Measurements from ENCODE around the gene RIC8A. TPM values are rescaled to one million over a fixed set of nuclear protein-coding genes. Genes with fewer than 3 reads are reported as not detected.
"Not testable (repeated sequence)": the region's sequence is repeated elsewhere in the genome, so short reads cannot be mapped to it uniquely, and the experiment has no call there.

RIC8A gene
- polyA plus RNA-seq, 1 donor, result 84.0 TPM

DNA sequence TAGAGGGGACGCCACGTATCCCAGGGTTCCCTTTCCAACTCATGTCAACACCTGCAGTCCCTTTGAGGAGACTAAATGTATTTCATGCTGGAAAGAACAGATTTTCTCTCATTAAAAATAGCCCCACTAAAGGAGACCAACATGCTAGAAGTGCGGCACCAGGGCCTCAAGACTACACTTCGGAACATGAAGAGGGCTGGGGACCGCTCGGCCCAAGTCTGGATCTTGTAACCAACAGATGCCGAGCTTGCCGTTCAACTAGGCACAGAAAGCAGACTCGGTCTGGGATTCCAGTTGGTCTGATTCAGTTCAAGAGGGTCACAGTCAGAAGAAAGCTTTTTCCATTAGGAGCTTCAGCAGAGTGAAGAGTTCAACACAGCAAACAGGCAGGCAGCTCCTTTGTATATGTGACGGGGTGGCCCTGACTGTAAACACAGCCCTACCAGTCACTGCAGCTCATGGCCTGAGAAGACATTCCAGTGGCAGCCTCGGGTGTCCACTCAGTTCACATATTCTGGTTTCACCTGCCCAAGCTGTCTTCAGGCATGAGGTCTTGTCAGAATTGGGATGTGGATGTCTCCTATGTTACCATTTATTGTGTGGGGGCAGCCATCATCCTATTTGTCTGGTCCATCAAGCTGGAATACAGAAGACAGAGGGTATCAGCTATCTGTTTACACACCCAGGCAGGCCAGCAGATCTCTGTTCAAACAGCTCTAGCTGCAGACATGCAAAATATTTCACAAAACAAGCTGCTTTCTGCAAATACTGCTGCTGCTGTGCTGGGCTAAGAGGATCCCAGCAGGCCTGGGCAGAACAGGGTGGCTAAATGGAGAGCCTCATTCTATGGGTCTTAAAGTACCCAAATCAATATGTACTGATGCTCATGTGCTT, 8.8 kb downstream of the RIC8A start:
- no peak for DNase-seq

DNA sequence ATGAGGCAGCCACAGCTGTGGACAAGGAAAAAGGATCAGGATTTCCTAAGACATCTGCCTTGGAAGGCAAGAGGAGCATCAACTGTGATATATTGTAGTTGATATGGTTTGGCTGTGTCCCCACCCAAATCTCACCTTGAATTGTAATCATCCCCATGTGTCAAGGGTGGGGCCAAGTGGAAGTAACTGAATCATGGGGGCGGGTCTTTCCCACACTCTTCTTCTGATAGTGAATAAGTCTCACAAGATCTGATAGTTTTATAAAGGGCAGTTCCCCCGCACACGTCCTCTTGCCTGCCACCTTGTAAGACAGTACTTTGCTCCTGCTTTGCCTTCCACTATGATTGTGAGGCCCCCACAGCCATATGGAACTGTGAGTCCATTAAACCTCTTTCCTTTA, 10.2 kb downstream of the RIC8A start:
- DNase-seq, result no peak

DNA sequence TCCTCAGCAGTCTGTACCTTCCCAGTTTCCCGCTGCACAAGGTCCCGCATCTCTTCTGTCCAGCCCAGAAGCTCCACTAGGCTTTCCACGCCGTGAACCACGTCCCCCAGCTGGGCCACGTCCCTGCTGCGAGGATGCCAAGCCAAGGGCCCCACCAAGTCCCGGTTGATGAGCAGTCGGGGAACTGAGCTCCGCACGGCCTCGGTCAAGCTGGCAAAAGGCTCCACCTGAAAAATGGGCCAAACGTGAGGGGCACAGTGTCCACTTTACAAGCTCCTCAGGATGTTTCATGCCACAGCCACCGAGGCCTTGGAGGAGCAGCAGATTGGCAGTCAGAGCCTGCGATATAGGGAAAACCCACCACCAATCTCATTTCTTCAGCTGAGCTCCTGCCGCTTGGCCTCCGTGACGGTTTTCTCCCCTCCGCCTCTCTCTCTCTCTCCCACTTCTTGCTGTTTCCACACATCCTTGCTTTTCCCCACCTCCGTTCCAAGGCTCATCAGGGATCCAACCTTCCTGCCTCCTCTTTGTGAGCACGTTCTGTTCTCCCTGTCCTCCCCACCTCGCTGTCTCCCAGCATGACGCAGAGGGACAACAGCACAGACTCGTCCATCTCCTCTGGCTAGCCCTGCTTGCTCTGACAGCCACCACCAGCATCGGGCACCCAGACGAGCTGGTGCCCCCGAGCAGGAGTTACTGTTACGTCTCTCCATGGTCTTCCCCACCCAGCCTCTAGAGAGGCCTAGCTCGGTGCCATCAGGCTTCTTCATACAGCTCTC, 11.5 kb downstream of the RIC8A start:
- no peak for DNase-seq

DNA sequence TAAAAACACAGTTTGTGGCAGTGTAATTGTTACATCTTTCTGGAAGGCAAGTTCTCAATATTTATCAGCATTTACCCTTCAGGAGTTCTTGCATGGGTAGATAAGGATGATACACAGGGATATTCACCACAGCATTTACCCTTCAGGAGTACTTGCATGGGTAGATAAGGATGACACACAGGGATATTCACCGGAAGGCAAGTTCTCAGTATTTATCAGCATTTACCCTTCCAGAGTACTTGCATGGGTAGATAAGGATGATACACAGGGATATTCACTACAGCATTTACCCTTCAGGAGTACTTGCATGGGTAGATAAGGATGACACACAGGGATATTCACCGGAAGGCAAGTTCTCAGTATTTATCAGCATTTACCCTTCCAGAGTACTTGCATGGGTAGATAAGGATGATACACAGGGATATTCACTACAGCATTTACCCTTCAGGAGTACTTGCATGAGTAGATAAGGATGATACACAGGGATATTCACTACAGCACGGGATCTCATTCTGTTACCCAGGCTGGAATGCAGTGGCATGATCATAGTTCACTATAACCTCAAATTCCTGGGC, 13.2 kb downstream of the RIC8A start:
- not testable (repeated sequence) for DNase-seq

DNA sequence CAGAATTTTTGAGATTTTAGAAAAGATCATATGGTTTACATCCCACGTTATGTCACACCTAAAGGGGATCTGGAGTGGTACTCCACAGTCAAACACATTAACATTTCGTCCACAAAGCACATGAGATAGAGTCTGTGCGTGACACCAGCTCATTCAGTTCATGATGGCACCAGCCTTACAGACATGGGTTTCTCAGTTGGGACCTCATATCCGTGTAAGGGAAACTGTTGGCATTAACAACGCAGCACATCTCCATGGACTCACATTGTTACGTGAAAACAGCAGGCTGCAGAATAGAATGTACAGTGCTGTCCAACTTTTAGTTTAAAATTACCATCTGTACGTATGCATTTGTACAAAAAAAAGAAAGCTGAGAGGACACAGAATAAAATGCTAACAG, 14.0 kb downstream of the RIC8A start:
- no peak for DNase-seq

DNA sequence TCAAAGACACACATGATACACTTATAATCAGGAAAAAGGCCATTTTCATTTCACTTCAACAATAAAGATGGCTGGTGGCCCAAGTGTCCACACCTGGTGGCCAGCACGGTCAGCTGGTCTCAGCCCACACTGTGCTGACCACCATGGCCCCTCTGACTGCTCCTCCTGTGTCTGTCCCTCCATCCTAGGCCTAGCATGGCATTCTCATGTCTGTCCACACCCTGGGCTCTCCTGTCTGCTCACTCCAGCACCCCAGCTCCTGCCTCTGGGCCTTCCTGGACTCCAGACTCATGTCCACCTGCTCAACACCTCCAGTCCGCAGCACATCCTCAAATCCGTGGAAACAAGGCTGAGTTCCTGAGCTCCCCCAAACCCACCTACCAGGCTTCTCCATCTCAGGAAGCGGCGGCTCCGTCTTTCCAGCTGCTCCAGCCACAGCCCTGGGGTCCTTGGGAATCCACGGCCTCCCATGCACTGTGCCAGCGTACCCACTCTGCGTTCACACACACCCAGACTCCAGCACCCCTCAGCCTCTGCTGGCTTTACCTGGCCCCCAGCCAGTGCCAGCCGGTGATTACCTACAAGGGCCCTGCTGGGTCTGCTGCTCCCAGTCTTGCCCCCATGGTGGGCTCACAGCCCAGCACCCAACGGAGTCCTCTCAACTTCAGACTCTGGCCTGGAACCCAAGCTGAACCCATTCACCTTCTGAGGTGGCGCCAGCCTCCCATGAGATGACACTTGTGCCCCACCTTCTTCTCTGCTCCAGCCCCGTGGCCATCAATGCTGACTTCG, 14.7 kb downstream of the RIC8A start:
- DNase-seq, result no peak

DNA sequence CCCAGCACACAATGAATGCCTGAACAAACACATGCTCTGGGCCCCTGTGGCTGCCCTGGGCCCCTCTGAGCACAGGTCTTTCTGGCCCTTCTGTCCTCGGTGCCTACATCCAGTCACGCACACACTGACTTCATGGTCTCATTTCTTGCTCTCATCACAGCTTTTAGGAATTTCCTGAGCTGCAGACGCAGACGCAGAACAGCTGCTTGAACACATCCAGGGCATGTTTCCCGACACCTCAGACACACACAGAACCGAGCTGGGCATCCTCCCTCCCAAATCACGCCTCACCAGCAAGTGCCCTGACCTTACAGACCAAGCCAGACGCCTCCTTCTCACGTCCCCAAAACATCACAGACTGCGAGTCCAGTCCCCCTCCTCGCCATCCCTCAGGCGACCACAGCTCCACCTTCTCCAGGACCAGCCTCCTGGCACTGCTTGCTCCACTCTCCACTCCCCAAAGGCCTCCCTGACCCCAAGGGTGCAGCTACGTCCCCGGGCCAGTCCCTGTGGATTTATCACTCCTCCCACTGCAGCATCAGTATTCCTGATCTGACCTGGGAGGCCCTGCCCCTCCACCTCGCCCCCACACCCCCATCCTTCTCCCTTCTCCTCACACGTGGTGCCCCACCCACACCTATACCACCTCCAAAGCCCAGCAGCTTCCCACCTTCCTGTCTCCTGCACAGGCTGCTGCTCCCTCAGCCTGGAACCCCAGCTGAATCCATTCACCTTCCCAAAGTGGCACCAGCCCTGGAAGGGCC, 15.7 kb downstream of the RIC8A start:
- no peak for DNase-seq

DNA sequence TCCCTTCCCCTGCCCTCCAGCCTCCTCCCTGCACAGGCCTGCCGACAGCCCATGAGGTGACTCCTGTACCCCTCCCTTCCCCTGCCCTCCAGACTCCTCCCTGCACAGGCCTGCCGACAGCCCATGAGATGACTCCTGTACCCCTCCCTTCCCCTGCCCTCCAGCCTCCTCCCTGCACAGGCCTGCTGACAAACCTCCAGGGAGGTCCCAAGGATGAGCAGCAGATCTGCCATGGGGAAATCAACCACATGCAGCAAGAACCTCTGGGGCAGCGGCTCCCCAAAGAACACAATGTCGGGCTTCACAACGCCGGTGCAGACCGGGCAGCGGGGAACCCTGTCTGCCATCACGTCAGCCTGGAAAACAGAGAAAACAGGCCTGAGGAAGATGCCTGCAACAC, 16.4 kb downstream of the RIC8A start:
- DNase-seq, result no peak

DNA sequence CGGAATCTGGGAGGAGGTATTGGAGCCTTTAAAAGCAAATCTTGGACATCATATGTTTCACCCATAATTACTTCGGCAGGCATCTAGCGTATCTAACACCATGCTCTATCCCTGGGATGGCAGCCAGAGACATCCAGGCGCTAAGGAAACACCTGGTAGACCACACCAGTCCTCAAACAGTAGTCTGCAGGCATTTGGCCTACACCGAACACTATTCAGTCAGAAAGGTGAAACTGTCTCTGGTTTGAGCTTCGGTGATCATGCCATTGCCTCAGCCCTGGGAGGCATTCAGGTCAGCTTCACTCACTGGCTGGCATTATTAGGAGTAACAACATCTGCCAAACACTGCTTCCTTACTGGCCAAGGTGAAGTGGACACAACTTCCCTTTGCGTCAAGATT, 16.9 kb downstream of the RIC8A start:
- DNase-seq, result no peak

DNA sequence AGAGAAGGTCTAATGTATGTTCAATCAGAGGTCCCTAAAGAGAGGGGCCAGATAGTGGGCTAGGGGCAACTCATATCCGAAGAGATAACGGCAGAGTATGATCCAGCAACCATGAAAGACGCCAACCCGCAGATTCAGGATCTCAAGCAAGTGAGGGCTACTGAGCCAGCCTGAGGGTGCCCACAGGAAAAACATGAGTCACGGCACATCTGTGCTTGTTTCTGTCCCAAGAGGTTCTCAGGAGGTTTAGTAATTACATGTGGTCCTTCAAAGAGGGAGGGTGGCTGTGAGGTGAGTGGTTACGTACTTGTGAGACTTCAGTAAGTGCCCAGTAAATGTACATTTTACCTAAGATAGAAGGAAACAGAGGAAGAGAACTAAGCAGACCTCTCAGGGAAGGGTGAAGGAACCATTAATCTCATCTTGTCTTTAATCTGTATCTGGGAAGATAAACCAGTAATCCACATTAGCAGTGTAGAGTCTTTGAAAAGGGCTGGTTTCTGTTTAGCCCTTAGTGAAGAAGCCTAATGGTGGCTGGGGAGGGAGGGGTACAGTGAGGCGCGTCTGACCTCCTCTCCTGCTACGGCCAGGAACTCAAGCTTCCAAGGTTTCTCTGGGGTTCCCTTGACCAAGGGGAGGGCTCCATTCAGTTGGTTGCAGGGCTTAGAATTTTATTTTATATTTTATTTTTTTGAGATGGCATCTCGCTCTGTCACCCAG, 18.4 kb downstream of the RIC8A start:
- DNase-seq, result no peak

DNA sequence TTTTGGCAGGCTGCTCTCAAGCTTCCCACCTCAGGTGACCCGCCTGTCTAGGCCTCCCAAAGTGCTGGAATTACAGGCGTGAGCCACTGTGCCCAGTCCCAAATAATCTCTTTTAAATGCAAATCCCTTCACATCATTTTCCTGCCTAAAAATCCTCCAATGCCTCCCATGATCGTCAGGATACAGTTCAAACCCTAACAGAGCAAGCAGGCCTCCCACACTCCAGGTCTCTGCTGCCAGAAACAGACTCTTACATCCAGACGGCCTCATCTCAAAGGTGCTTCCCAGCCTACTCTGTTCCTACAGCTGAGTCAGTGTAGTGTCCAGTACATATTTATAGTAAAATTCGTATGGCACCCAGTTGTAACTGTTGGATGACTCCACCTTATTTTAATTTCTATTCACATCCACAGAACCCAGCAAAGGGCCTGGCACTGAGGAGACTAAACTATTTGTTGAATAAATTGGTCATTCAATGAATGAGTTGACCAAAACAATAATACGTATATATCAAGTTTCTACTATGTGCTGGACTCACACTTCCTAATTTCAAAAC, 20.4 kb downstream of the RIC8A start:
- no peak for DNase-seq

DNA sequence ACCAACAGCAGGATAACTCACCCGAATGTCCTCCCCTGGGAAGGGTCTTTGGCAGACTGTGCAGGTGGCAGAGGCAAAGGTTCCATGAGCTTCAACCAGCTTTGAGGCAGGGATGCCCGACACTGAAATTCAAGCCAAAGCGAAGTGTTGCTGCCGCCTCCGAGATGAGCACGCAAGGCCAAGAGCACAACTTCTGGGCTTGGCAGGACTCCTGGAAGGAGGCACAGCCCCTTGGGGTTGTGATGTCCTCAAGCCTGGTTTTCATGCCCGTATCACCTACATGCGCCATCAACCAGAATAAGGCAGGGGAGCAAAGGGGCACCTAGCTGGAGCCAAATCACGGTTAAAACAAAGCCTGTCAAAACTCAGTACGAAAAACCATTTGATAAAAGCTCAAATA, 22.9 kb downstream of the RIC8A start:
- no peak for DNase-seq

DNA sequence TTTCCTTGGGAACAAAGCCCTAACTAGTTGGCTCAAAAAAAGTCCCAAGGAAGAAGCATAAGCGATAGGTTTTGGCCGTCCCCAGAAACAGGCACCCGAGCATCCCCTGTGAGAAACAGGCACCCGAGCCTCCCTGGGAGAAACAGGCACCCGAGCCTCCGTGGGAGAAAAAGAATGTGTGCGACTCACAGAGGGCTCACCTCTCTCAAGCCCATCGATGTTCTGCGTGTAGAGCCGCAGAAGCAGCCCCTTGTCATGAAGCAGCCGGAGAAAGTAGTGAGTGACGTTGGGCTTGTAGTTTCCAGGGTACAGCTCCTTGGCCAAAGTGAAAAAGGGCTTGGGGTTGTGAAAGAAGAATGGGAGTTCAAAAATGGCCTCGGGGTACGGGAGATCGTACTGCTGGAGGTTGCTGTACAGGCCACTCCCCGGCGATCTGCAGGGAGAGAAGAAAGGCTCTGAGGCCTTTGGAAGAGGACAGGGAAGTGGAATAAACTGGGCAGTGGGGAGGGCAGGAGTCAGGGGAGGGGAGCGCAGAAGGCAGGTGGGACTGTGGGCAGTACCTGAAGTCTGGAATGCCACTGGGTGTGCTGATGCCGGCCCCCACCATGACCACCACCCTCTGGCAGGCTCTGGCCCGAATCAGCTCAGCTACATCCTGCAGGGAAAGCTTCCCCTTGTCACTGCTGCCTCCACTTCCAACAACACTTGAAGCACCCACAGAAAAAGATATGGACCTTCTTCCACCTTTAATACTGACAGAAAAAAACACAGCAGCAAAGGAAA, 25.5 kb downstream of the RIC8A start:
- DNase-seq, result no peak

DNA sequence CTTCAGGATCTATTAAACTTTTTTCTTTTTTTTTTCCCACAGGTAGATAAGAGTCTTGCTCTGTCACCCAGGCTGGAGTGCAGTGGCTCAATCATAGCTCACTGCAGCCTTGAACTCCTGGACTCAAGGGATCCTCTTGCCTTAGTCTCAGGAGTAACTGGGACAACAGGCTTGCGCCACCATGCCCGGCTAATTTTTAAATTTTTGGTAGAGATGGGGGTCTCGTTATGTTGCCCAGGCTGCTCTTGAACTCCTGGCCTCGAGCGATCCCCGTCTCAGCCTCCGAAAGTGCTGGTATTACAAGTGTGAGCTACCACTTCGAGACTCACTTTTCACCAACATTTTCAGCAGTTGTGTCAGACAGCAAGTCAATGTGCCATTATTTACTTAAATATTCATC, 27.7 kb downstream of the RIC8A start:
- DNase-seq, result no peak

DNA sequence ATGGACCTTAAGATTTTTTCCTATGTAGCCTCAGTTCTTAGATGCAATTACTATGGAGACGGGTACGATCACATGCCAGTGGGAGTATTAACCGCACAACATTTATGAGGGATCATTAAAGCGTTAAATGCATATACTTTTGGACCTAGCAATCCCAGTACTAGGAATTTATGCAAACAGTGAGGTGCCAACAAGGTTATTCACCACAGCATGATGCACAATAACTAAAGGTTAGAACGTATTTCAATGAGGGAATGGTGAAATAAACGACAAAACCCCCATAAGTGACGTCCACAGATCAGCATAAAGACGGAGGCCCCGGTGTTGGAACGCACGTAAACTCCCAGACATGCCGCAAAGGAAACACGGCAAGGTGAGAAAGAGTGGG, 28.1 kb downstream of the RIC8A start:
- peak; percentile 8 for DNase-seq

DNA sequence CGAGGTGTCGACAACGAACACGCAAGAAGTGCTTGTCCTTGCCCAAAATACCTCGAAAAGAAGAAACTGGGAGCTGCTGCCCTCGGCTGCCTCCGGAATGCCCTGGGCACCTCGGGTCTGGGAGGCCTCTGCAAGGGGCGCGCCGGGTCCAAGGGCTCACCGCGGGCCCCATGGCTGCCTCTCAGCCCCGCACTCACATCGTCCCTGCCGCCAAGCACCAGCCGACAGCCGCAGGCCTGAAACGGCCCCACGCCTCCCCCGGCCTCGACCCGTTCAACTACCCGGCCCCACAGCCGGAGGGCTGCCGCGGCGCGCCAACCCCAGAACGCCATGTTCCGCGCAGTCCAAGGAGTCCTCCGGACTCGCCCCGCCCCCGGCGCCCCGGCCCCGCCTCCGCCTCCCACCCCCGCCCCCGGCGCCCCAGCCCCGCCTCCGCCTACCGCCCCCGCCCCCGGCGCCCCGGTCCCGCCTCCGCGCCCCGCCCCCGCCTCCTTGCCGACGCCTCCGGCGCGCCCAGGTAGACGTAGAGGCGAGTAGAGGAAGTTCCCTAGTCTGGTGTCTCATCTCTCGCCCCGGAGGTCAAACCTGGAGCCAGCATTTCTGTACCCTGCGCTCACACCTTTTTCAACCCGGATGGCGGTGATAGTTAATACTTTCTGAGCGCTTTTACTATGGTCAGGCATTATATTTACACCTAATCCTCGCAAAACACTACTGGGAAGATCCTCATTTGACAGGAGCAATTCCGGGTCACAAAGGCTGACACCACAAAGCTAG, 28.7 kb downstream of the RIC8A start, which contains the start of gene SIRT3:
TSS of gene SIRT3 (minus strand) at position 346 of the 777 bp plus-strand sequence. CDS start at position 332, 14 bp downstream.
- DNase-seq, result peak; percentile 77

DNA sequence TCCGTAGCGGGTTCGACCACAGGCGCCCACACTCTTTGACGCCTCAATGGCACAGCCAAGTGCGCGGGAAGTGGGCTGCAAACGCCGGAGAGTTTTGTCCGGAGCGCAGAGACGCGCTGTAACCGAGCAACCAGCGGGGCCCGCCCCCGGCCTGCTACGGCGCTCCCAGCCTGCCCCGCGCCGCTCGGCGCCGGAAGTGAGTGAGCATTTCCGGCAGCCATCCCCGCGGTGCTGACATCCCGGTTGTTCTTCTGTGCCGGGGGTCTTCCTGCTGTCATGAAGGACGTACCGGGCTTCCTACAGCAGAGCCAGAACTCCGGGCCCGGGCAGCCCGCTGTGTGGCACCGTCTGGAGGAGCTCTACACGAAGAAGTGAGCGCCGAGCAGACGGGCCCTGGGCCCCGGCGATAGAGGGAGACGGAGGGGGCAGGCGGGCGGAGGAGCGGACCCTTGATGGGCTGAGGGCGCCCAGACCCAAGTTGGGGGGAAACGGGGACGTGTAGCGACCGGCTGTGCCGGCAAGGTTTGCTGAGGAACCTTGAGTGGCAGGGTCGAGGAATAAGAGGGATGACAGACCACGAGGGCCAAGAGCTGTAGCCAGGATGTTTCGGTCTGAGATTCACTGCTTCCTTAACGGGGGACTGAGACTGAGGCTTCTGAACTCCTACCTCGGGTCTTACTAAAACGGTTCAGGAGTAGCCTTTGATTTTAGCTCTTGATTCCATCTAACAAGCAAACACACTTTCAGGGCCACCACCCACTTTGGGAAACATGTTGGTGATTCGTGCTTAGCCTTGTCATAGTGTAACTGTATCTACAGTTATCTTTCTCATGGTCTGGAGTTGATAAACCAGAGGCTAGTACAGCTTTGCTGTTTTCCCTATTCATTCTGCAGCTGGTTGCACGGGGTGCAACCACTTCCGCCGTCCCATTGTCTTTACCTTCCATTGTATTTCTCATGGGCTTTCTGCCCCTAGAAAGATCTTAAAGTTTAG, 29.6 kb downstream of the RIC8A start, which contains the start of gene PSMD13:
TSS of gene PSMD13 (plus strand) at position 203 of the 994 bp plus-strand sequence. CDS start at position 277, 74 bp downstream.
- peak; percentile 84 for DNase-seq
